Osteocyte (in vitro differentiated cells): ENCODE data around the gene ZMIZ1. TPM values are rescaled to one million over a fixed set of nuclear protein-coding genes. Genes with fewer than 3 reads are reported as not detected.

Source experiments
- DNase-seq: peaks from one replicate; pipeline ENCODE4 v3.0.0; 2021; ENCODE audit warnings: mixed read lengths; ENCODE audit not compliant: unreplicated experiment; ENCODE audit errors: extremely low spot score
- H3K27ac Mint-ChIP-seq: one replicate; pipeline ENCODE4 v1.8.0; 2021; ENCODE audit warnings: mild to moderate bottlenecking, mixed read lengths; ENCODE audit not compliant: unreplicated experiment
- H3K27me3 Mint-ChIP-seq: one replicate; pipeline ENCODE4 v1.8.0; 2021; ENCODE audit warnings: mixed read lengths; ENCODE audit not compliant: unreplicated experiment
- H3K36me3 Mint-ChIP-seq: one replicate; pipeline ENCODE4 v1.8.0; 2021; ENCODE audit warnings: mixed read lengths; ENCODE audit not compliant: unreplicated experiment
- H3K4me1 Mint-ChIP-seq: one replicate; pipeline ENCODE4 v1.8.0; 2021; ENCODE audit warnings: mixed read lengths; ENCODE audit not compliant: unreplicated experiment
- H3K4me3 Mint-ChIP-seq: one replicate; pipeline ENCODE4 v1.8.0; 2021; ENCODE audit warnings: mild to moderate bottlenecking, moderate library complexity, mixed read lengths; ENCODE audit not compliant: unreplicated experiment
- H3K9me3 Mint-ChIP-seq: one replicate; pipeline ENCODE4 v1.8.0; 2021; ENCODE audit warnings: mixed read lengths; ENCODE audit not compliant: unreplicated experiment
- CTCF ChIP-seq: fragments of 200-600 bp; sonication (generic); IDR thresholded peaks from 2 replicates; pipeline ENCODE4 v1.5.0; 2021; ENCODE audit warnings: antibody characterized with exemption, mild to moderate bottlenecking, moderate library complexity
- total RNA-seq: library from RNA; stranded (reverse); gene quantifications from 2 replicates; pipeline ENCODE4 v1.2.1, GENCODE V29; 2021

The ZMIZ1 gene
- total RNA-seq, 1 donor from 2014 or later, result 90.5 TPM

- Mint-ChIP-seq H3K27ac (no peak overlapping the region), H3K36me3 (peaks cover 4% of the 10 kb centered on the region), H3K4me1 (peaks cover 63% of the 10 kb centered on the region), H3K9me3 (no peaks in the 10 kb centered on the region), H3K4me3 (peak overlapping the region; percentile 60), H3K27me3 (no peaks in the 10 kb centered on the region)
- TF ChIP-seq CTCF, result no peak
- no peak for DNase-seq
These were observed 174.7 kb downstream of the ZMIZ1 start for GRCh38 chr10:79243181-79244067.

DNA sequence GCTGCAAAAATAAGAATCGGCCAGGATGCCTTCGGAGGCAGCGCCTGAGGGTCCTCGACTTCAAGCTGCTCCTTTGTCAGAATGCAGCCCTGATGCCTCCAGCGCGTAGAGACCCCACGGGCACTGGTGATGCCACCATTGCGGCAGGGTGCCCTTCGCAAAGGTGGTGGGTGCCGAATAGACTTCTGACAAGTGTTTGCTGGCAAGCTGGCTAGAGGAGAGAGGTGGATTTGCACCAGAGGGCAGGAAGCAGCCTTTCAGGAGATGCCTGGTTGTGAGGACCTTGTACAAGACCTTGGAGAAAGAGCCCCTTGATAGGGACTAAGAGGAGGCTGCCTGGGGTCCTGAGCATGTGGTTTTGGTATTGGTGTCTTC, 175.3 kb downstream of the ZMIZ1 start:
- no peaks in the 10 kb centered on the region for H3K27me3 Mint-ChIP-seq
- no peak for TF ChIP-seq CTCF
- H3K4me3 Mint-ChIP-seq, result peak overlapping the region; percentile 60
- H3K9me3 Mint-ChIP-seq, result no peaks in the 10 kb centered on the region
- H3K27ac Mint-ChIP-seq, result no peak overlapping the region
- no peak for DNase-seq
- H3K4me1 Mint-ChIP-seq, result peaks cover 65% of the 10 kb centered on the region
- H3K36me3 Mint-ChIP-seq, result peaks cover 4% of the 10 kb centered on the region

DNA sequence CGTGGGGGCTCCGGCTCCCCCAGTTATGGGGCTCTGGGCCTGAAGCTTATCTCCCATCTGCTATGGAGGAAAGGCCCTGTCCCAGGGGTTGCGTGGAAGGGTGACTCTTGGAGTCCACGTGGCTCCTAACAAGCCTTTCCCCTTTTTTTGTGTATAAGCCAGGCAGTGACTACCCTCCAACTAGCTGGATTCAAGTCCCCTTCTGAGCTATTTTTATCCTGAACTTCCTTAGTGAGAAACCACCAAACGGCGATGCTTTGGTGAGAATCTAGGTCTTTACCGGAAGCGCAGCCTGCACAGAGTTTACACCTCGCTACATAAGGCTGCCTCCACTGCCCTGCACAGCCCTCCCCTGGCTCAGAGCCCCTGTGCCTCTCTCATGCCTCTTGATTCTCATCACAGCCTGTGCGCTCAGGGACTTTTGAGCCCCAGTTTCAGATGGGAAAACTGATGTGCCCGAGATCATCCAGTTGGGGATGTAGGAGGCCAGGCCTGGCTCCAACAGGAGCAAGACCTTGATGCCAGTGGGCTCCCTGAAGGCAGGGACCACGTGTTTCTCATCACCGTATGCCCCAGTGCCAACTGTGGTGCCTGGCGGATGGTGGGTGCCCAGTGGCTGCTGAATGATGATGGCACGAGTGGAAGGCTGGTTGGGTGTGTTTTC, 176.2 kb downstream of the ZMIZ1 start:
- Mint-ChIP-seq H3K4me1 (peaks cover 65% of the 10 kb centered on the region), H3K9me3 (no peaks in the 10 kb centered on the region), H3K27me3 (no peaks in the 10 kb centered on the region), H3K27ac (peak overlapping the region; percentile 66), H3K4me3 (peak overlapping the region; percentile 7), H3K36me3 (peaks cover 4% of the 10 kb centered on the region)
- no peak for DNase-seq
- no peak for TF ChIP-seq CTCF

DNA sequence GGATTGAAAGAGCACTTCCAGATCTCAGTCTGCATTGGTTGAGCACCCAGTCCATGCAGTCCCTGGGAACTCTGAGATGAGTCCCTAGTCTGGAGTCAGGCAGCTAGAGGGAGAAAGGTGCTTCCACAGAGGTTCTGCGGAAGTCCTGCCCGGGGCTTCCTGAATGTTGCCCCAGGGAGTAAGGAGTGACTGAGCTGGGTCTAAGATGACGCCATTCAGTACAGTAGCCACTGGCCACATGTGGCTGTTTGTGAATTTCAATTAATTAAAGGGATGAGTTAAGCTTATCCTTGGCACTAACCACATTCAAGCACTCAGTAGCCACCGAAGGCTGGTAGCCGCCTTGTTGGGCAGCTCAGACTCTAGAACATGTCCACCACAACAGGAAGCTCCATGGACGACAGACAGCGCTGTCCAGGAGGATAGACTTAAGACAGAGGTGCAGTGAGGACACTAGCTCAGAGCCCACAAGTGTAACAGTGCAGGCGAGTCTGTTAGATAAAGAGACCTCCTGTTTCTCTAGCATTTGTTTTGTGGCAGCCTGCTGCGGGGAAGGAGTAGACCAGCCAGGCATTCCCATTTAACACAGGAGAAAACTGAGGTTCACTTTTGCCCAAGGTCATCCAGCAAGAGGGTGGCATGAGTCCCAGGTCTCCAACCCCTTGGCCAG, 176.9 kb downstream of the ZMIZ1 start:
- no peaks in the 10 kb centered on the region for H3K27me3 Mint-ChIP-seq
- no peaks in the 10 kb centered on the region for H3K9me3 Mint-ChIP-seq
- peak overlapping the region; percentile 7 for H3K4me3 Mint-ChIP-seq
- no peak for DNase-seq
- H3K4me1 Mint-ChIP-seq, result peaks cover 61% of the 10 kb centered on the region
- H3K27ac Mint-ChIP-seq, result peak overlapping the region; percentile 66
- peaks cover 4% of the 10 kb centered on the region for H3K36me3 Mint-ChIP-seq
- no peak for TF ChIP-seq CTCF

DNA sequence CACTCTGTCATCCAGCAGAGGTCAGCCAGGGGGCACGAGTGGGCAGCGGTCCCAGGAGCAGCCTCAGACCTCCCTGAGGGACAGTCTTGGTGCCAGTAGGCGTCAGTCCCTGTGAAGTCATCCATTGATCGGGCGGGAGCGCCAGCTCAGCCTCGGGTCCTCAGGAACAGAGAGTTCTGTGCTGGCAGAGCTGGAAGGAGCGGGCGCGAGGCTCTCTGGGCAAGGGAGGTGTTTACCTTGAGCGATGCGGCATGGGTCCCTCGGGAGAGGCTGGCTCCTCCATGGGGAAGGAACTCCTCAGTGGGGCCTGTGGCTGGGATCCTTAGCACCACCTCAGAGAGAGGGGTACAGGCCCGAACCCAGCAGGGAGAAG, 177.4 kb downstream of the ZMIZ1 start:
- H3K36me3 Mint-ChIP-seq, result peaks cover 4% of the 10 kb centered on the region
- peak overlapping the region; percentile 66 for H3K27ac Mint-ChIP-seq
- peaks cover 61% of the 10 kb centered on the region for H3K4me1 Mint-ChIP-seq
- TF ChIP-seq CTCF, result no peak
- no peaks in the 10 kb centered on the region for H3K9me3 Mint-ChIP-seq
- H3K4me3 Mint-ChIP-seq, result no peak overlapping the region
- no peak for DNase-seq
- H3K27me3 Mint-ChIP-seq, result no peaks in the 10 kb centered on the region
